DND-41 (cell line): ENCODE data around the gene CAPG.

Experiments used
- CTCF ChIP-seq: IDR thresholded peaks from 2 replicates; pipeline ENCODE4 v1.5.1; 2012; ENCODE audit warnings: borderline replicate concordance, low read length, moderate library complexity, mild to moderate bottlenecking; ENCODE audit not compliant: poor library complexity, severe bottlenecking; ENCODE audit errors: extremely low read depth
- EZH2 ChIP-seq: IDR thresholded peaks from 3 replicates; pipeline ENCODE4 v1.6.1; 2012; ENCODE audit warnings: borderline replicate concordance, low read depth, mild to moderate bottlenecking, moderate library complexity, low read length, inconsistent platforms; ENCODE audit not compliant: severe bottlenecking

- no peak for TF ChIP-seq CTCF
- TF ChIP-seq EZH2: no peak
Observed at GRCh38 chr2:85396531-85397470, 13.4 kb downstream of the CAPG start.
